CD8-positive, alpha-beta memory T cell (primary cell): ENCODE data around the gene CST4. TPM values are rescaled to one million over a fixed set of nuclear protein-coding genes. Genes with fewer than 3 reads are reported as not detected.

Source experiments
- CTCF ChIA-PET: fragments of 350-600 bp; sonication (Branson Sonifier 250); formaldehyde crosslinking; loops from one replicate; lab custom pipeline; 2021; ENCODE audit warnings: antibody characterized with exemption; lab: Charles Lee
- POLR2A ChIA-PET: fragments of 350-600 bp; sonication (Branson Sonifier 250); formaldehyde crosslinking; loops from one replicate; lab custom pipeline; 2021; ENCODE audit warnings: antibody characterized with exemption; lab: Charles Lee
- DNase-seq, 5 donors: peaks; one replicate each; pipeline versions ENCODE4 v3.0.0 to v3.0.0-alpha.2; 2020 to 2022; ENCODE audit warnings: mixed read lengths in 1 of 5
- H3K27ac ChIP-seq: one replicate; pipeline ENCODE4 v1.7.0; 2013; ENCODE audit warnings: low read depth, mild to moderate bottlenecking, low read length, moderate library complexity
- H3K27me3 ChIP-seq: 2 replicates; pipeline ENCODE4 v1.7.0; 2013; ENCODE audit warnings: low read length, mild to moderate bottlenecking; ENCODE audit not compliant: insufficient read depth, poor library complexity, severe bottlenecking
- H3K36me3 ChIP-seq: 2 replicates; pipeline ENCODE4 v1.7.0; 2013; ENCODE audit warnings: mild to moderate bottlenecking, low read length, moderate library complexity; ENCODE audit not compliant: insufficient read depth
- H3K4me1 ChIP-seq: 2 replicates; pipeline ENCODE4 v1.7.0; 2013; ENCODE audit warnings: mild to moderate bottlenecking, low read length, moderate library complexity; ENCODE audit not compliant: insufficient read depth
- H3K4me3 ChIP-seq: 2 replicates; pipeline ENCODE4 v1.7.0; 2013; ENCODE audit warnings: mild to moderate bottlenecking, low read length
- H3K9me3 ChIP-seq: 2 replicates; pipeline ENCODE4 v1.7.0; 2013; ENCODE audit warnings: mild to moderate bottlenecking, low read length
- H3K27ac Mint-ChIP-seq, 8 donors: one replicate each; pipeline ENCODE4 v1.8.0; 2020 to 2021; ENCODE audit warnings: mixed read lengths in 8 of 8, mild to moderate bottlenecking in 6 of 8, inconsistent platforms in 3 of 8, moderate library complexity in 3 of 8
- H3K27me3 Mint-ChIP-seq, 2 donors: one replicate each; pipeline ENCODE4 v1.8.0; 2020 to 2021; ENCODE audit warnings: mixed read lengths in 2 of 2, mild to moderate bottlenecking in 1 of 2, moderate library complexity in 1 of 2
- H3K36me3 Mint-ChIP-seq, 3 donors: one replicate each; pipeline ENCODE4 v1.8.0; 2020 to 2021; ENCODE audit warnings: mixed read lengths in 3 of 3, inconsistent platforms in 1 of 3, mild to moderate bottlenecking in 1 of 3
- H3K4me1 Mint-ChIP-seq, 3 donors: one replicate each; pipeline ENCODE4 v1.8.0; 2020 to 2021; ENCODE audit warnings: mixed read lengths in 3 of 3, inconsistent platforms in 1 of 3, mild to moderate bottlenecking in 1 of 3
- H3K4me3 Mint-ChIP-seq, 7 donors: one replicate each; pipeline ENCODE4 v1.8.0; 2020 to 2021; ENCODE audit warnings: mixed read lengths in 7 of 7, mild to moderate bottlenecking in 6 of 7, moderate library complexity in 4 of 7, inconsistent platforms in 2 of 7
- H3K9me3 Mint-ChIP-seq, 5 donors: one replicate each; pipeline ENCODE4 v1.8.0; 2020 to 2022; ENCODE audit warnings: mixed read lengths in 5 of 5, mild to moderate bottlenecking in 3 of 5, moderate library complexity in 2 of 5, inconsistent platforms in 1 of 5
- polyA plus RNA-seq: library from polyadenylated mRNA; unstranded; fragments of 300-500 nt; fragmentation: Illumina TruSeq; gene quantifications from one replicate; pipeline ENCODE4 v1.2.3, GENCODE V29; 2021
- total RNA-seq, 2 experiments: library from RNA; stranded (reverse); gene quantifications; one replicate each; pipeline ENCODE4 v1.2.3, GENCODE V29; 2021

Gene CST4
- total and polyA plus RNA-seq, 3 experiments from 2014 or later: not detected

DNA sequence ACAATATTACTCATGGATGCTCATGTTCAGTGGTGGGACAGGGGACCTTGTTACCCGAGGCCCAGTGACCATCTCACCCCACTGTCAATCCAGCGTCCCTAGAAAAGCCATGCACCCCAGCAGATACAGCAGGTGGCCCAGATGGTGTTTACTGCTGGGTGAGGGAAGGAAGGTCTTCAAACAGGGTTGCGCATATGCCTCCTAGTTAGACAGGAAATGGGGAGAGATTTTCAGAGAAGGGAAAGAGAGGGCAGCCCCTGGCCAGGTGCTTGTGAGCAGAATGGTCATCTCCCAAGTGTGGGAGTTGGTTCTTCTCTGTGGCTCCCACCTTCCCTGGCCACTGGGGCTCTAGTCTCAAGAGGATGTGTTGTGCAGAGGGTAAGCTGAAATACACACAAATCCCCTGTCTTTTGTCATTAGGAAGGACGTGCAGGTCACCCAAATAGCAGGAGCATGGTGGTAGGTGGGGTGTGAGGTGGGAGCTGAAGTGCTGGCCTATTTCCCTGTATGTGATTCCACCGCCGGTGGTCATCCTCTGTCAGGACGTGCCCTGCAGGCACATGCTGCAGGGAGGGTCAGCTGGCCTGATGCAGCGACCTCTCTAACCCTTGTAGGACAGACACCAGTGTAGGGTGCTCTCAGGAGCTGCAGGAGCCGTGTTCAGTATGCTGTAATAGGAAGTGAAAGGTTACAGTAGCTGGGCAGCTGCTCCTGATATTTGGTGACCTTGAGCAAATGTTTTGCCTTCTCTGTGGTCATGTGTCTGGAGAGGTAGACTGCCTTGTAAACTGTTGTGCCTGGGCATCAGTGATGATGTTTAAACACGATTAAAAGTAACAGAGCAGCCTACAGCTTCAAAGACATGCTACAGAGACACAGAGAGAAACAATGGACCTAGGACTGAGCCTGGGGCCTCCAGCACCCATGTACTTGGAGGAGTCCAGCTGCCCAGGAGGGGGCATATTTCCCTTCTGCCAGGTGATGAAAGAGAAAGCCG is 47.9 kb downstream of the CST4 start:
- H3K9me3 ChIP-seq: no peaks in the 10 kb centered on the region
- Mint-ChIP-seq H3K27me3 (peaks cover 11 to 30% of the 10 kb centered on the region in 2 donors), H3K4me1 (peaks cover 2 to 8% (median 7%) of the 10 kb centered on the region in 3 donors), H3K4me3 (no peak overlapping the region), H3K27ac (peak overlapping the region in 1 of 8 donors; percentile 23), H3K9me3 (no peaks in the 10 kb centered on the region), H3K36me3 (no peaks in the 10 kb centered on the region)
- ChIA-PET POLR2A (no interaction called here), CTCF (no interaction called here)
- H3K4me1 ChIP-seq: no peaks in the 10 kb centered on the region
- DNase-seq: no peak
- H3K36me3 ChIP-seq: no peaks in the 10 kb centered on the region
- no peak overlapping the region for H3K27ac ChIP-seq
- no peak overlapping the region for H3K4me3 ChIP-seq
- H3K27me3 ChIP-seq: no peaks in the 10 kb centered on the region

DNA sequence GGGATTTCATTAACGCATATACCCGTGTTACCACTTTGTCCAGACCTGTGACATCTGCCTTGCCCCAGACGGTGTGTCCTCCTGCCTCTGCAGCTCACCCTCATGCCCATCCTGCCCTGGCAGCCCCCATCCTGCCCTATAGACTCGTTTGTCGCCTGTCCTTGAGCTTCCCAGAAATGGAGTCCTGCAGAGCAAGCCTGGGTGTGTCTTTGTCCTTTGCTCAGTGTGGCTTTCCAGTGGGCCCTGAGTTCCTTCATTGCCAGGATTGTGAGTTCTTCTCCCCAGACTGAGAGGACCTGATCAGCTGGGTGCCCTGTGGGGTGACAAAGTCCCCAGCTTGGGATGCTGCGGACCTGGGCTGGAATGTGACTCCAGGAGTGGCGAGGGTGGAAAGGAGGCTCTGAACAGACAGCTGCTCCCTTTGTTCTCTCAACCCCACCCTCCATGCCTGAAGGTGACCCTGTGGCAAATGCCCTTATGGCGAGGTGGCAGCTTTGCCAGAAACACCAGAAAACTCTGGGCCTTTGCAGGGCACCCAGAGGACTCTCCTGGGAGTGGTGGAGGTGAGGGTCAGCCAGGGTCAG is 48.7 kb downstream of the CST4 start:
- no peaks in the 10 kb centered on the region for H3K4me1 ChIP-seq
- ChIA-PET POLR2A (no interaction called here), CTCF (no interaction called here)
- Mint-ChIP-seq H3K27ac (peak overlapping the region in 1 of 8 donors; percentile 33), H3K4me3 (no peak overlapping the region), H3K36me3 (no peaks in the 10 kb centered on the region), H3K9me3 (no peaks in the 10 kb centered on the region), H3K27me3 (peaks cover 8 to 36% of the 10 kb centered on the region in 2 donors), H3K4me1 (peaks cover 2 to 8% (median 7%) of the 10 kb centered on the region in 3 donors)
- no peak overlapping the region for H3K4me3 ChIP-seq
- H3K27me3 ChIP-seq: no peaks in the 10 kb centered on the region
- no peaks in the 10 kb centered on the region for H3K9me3 ChIP-seq
- H3K27ac ChIP-seq: no peak overlapping the region
- H3K36me3 ChIP-seq: no peaks in the 10 kb centered on the region
- no peak for DNase-seq

DNA sequence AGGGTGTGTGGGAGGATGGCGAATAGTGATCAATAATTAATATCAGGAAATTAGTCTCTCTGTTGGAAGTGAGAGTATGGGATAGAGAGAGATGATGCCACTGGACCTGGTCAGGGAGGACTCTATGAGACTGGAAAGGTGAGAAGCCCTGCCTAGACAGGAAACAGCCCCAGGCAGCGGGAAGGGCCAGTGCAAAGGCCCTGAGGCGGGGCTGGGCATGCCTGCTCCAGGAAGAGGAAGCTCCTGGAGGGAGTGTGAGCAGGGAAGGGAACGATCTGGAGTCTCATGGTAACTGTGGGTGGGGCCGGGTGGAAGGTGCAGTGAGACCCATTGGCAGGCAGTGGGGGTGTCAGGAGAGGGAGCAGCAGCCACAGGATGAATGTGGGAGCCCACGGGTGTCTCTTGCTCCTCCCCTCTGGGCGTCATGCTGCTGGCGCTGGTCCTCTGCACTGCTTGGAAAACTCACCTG is 49.3 kb downstream of the CST4 start:
- Mint-ChIP-seq H3K4me1 (peaks cover 2 to 8% (median 7%) of the 10 kb centered on the region in 3 donors), H3K27me3 (peaks cover 8 to 39% of the 10 kb centered on the region in 2 donors), H3K36me3 (no peaks in the 10 kb centered on the region), H3K4me3 (no peak overlapping the region), H3K9me3 (no peaks in the 10 kb centered on the region), H3K27ac (no peak overlapping the region)
- CTCF ChIA-PET: no interaction called here
- DNase-seq: no peak
- POLR2A ChIA-PET: no interaction called here
- Histone ChIP-seq H3K4me1 (no peaks in the 10 kb centered on the region), H3K36me3 (no peaks in the 10 kb centered on the region), H3K9me3 (no peaks in the 10 kb centered on the region), H3K27me3 (no peaks in the 10 kb centered on the region), H3K27ac (no peak overlapping the region), H3K4me3 (no peak overlapping the region)

DNA sequence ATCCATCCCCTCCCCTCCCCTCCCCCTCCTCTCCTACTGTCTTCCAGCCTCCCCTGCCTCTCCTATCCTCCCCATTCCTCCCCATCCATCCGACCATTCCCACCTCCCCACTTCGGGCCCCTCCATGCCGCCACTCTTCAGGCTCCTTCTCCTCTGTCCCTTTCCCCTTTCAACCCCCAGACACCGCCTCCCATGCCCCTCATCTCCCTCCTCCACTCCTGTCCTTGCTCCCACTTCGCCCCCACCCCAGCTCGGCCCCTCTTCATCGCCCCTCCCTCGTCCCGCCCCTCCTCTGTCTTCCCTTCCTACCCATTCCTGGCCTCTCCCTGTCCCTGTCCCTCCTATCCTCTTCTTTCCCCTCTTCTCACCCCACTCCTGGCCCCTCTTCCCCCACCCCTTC is 50.5 kb downstream of the CST4 start:
- POLR2A ChIA-PET: no interaction called here
- H3K27me3 ChIP-seq: no peaks in the 10 kb centered on the region
- H3K36me3 ChIP-seq: no peaks in the 10 kb centered on the region
- CTCF ChIA-PET: no interaction called here
- no peak overlapping the region for H3K4me3 ChIP-seq
- no peaks in the 10 kb centered on the region for H3K9me3 Mint-ChIP-seq
- no peak overlapping the region for H3K4me3 Mint-ChIP-seq
- no peaks in the 10 kb centered on the region for H3K9me3 ChIP-seq
- H3K36me3 Mint-ChIP-seq: no peaks in the 10 kb centered on the region
- no peak overlapping the region for H3K27ac ChIP-seq
- no peaks in the 10 kb centered on the region for H3K4me1 ChIP-seq
- H3K27me3 Mint-ChIP-seq: peaks cover 8 to 43% of the 10 kb centered on the region in 2 donors
- H3K27ac Mint-ChIP-seq: no peak overlapping the region
- DNase-seq: no peak
- peaks cover 2 to 8% (median 7%) of the 10 kb centered on the region in 3 donors for H3K4me1 Mint-ChIP-seq

DNA sequence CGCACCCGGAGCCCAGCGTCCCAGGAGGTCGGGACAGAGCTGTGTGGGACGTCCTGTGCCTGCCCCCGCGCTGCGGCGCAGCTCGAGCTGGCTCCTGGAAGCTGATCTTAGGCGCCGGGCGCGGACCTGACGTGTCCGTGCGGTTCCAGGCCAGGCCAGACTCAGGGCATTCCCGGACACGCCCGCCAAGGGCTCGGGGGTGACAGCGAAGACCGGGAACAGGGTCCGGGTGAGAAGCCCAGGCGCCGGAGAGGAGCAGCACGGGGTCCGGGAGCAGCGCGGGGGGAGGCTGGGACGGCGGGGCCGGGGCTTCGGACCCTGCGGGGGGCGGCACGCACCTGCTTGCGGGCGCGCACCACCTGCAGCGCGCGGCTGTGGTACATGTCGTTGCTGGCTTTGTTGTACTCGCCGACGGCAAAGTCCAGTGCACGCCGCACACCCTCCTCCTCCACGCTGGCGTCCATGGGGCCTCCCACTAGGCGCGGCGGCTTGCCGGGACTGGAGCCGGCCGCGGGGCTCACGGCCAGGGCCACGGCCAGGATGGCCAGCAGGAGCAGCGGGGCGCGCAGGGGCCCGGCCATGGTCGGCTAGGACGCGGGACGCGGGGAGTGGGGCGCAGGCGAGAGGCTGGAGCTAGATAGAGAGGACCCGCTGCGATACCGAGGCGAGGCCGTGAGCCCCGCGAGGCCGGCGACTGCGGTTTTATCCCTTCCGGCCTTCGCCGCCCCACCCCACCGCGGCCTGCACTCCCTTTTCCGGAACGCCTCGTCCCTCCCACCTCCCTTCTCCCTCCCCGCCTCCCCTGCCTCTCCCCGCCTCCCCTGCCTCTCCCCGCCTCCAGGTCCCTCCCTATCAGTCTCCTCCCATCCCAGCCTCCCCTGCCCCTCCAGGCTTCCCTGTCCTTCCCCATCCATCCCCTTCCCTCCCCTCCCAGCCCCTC is 51.3 kb downstream of the CST4 start, which contains the start of gene CST3:
Gene CST3, minus strand, starts transcription at position 674 of the 940 bp plus-strand sequence. Its CDS starts 93 bp downstream, at position 581.
- no peak for DNase-seq
- H3K36me3 Mint-ChIP-seq: no peaks in the 10 kb centered on the region
- Histone ChIP-seq H3K9me3 (no peaks in the 10 kb centered on the region), H3K27me3 (no peaks in the 10 kb centered on the region), H3K36me3 (no peaks in the 10 kb centered on the region), H3K4me1 (no peaks in the 10 kb centered on the region), H3K4me3 (no peak within 1 kb of the TSS), H3K27ac (peak within 1 kb of the TSS; percentile 43)
- H3K9me3 Mint-ChIP-seq: no peaks in the 10 kb centered on the region
- peaks cover 8 to 47% of the 10 kb centered on the region in 2 donors for H3K27me3 Mint-ChIP-seq
- peak within 1 kb of the TSS in 6 of 7 donors; percentile 55 to 80 (median 69) for H3K4me3 Mint-ChIP-seq
- peaks cover 2 to 8% (median 7%) of the 10 kb centered on the region in 3 donors for H3K4me1 Mint-ChIP-seq
- ChIA-PET CTCF (no interaction called here), POLR2A (no interaction called here)
- peak within 1 kb of the TSS in 2 of 8 donors; percentile 28 to 69 for H3K27ac Mint-ChIP-seq

DNA sequence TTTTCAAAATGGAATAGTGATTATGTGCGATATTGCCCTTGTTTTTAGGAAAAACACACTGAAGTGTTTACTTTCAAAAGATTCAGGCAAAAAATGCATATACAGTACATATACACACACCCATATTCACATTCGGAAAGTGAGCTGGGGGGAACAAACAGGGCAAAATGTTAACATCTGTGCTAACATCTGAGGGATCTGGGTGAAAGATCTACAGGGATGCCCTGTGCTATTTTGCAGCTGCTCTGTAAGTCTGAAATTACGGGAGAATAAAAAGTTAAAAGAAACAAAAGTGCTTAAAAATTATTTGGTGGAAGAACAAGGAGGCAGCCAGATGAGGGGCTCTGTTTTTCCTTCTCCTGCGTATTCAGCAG is 51.9 kb downstream of the CST4 start:
- H3K9me3 ChIP-seq: no peaks in the 10 kb centered on the region
- peak overlapping the region in 2 of 8 donors; percentile 28 to 69 for H3K27ac Mint-ChIP-seq
- peak overlapping the region in 6 of 7 donors; percentile 55 to 80 (median 69) for H3K4me3 Mint-ChIP-seq
- no peak for DNase-seq
- peak overlapping the region; percentile 43 for H3K27ac ChIP-seq
- H3K4me3 ChIP-seq: no peak overlapping the region
- no peaks in the 10 kb centered on the region for H3K36me3 ChIP-seq
- no peaks in the 10 kb centered on the region for H3K9me3 Mint-ChIP-seq
- no peaks in the 10 kb centered on the region for H3K27me3 ChIP-seq
- H3K27me3 Mint-ChIP-seq: peaks cover 8 to 47% of the 10 kb centered on the region in 2 donors
- peaks cover 2 to 8% (median 7%) of the 10 kb centered on the region in 3 donors for H3K4me1 Mint-ChIP-seq
- no peaks in the 10 kb centered on the region for H3K36me3 Mint-ChIP-seq
- no peaks in the 10 kb centered on the region for H3K4me1 ChIP-seq
- CTCF ChIA-PET: no interaction called here
- POLR2A ChIA-PET: no interaction called here

DNA sequence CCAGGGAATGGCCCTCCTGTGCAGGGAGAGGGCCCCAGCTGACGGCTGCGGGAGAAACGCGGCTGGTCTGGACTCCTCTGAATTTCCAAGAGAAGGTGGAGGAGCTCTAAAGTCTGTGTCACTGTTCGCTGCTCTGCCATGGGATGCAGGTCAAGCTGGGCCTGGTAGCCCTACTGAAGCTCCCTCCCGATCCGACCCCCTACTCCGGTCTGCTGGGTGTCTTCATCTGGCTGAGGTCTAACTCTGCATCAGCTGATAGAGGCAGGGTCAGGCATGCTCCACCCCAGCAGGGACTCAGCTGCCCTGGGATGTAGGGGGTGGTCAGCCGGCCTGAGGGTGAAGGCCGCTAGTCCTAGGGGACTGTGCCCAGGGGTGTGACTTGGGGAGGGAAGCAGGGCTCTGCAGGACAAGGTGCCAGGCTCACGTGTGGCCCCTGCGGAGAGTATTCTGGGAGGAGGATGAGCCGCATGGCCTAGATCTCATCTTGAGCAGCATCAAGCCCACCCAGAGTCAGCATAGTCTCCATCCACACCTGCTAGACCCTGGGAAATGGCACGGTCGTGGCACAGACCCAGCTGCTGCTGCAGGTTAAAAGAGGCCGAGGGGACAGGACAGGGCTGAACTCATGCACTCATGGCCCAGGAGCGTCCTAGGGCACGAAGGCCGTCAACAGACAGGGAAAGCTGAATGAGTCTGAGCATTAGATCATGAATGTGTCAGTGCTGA is 52.5 kb downstream of the CST4 start:
- CTCF ChIA-PET: no interaction called here
- Mint-ChIP-seq H3K4me1 (peaks cover 2 to 8% (median 7%) of the 10 kb centered on the region in 3 donors), H3K4me3 (peak overlapping the region in 6 of 7 donors; percentile 55 to 80 (median 69)), H3K27ac (no peak overlapping the region), H3K27me3 (peaks cover 8 to 51% of the 10 kb centered on the region in 2 donors), H3K36me3 (no peaks in the 10 kb centered on the region), H3K9me3 (no peaks in the 10 kb centered on the region)
- H3K36me3 ChIP-seq: no peaks in the 10 kb centered on the region
- no peak overlapping the region for H3K4me3 ChIP-seq
- H3K27me3 ChIP-seq: no peaks in the 10 kb centered on the region
- no peak for DNase-seq
- peak overlapping the region; percentile 43 for H3K27ac ChIP-seq
- H3K9me3 ChIP-seq: no peaks in the 10 kb centered on the region
- no peaks in the 10 kb centered on the region for H3K4me1 ChIP-seq
- POLR2A ChIA-PET: no interaction called here
